Activated CD8-positive, alpha-beta T cell treated with anti-CD3 and anti-CD28 coated beads for 36 hours (primary cell): Measurements from ENCODE around the gene TMEM213. TPM values are rescaled to one million over a fixed set of nuclear protein-coding genes. Genes with fewer than 3 reads are reported as not detected.

Experiments used
- ATAC-seq: fragments of 200-7000 bp; cut with Tn5 transposase; one replicate; pipeline ENCODE4 v1.10.0; 2021; ENCODE audit warnings: mild to moderate bottlenecking, moderate library complexity
- CTCF ChIA-PET: fragments of 350-600 bp; sonication (Branson Sonifier 250); formaldehyde crosslinking; loops from one replicate; lab custom pipeline; 2021; ENCODE audit warnings: antibody characterized with exemption; lab: Charles Lee
- POLR2A ChIA-PET: fragments of 350-600 bp; sonication (Branson Sonifier 250); formaldehyde crosslinking; loops from one replicate; lab custom pipeline; 2021; ENCODE audit warnings: antibody characterized with exemption; lab: Charles Lee
- DNase-seq: peaks from one replicate; pipeline ENCODE4 v3.0.0-alpha.2; 2020
- H3K27ac Mint-ChIP-seq: one replicate; pipeline ENCODE4 v1.8.0; 2021; ENCODE audit warnings: mild to moderate bottlenecking, mixed read lengths
- H3K27me3 Mint-ChIP-seq: one replicate; pipeline ENCODE4 v1.8.0; 2021; ENCODE audit warnings: mixed read lengths
- H3K36me3 Mint-ChIP-seq: one replicate; pipeline ENCODE4 v1.8.0; 2021; ENCODE audit warnings: low read depth, mixed read lengths
- H3K4me1 Mint-ChIP-seq: one replicate; pipeline ENCODE4 v1.8.0; 2021; ENCODE audit warnings: low read depth, mixed read lengths
- H3K4me3 Mint-ChIP-seq: one replicate; pipeline ENCODE4 v1.8.0; 2021; ENCODE audit warnings: mild to moderate bottlenecking, moderate library complexity, mixed read lengths
- H3K9me3 Mint-ChIP-seq: one replicate; pipeline ENCODE4 v1.8.0; 2021; ENCODE audit warnings: mixed read lengths
- CTCF ChIP-seq: fragments of 200-600 bp; IDR thresholded peaks from one replicate; pipeline ENCODE4 v1.8.0; 2022; ENCODE audit warnings: antibody characterized with exemption, mild to moderate bottlenecking
- intact Hi-C: fragments of 100-400 bp; cut with micrococcal nuclease; formaldehyde crosslinking; loops from one replicate; pipeline ENCODE4 v1.10.0; 2022
- total RNA-seq, 2 experiments: library from RNA; stranded (reverse); gene quantifications; one replicate each; pipeline ENCODE4 v1.2.3, GENCODE V29; 2021

The TMEM213 gene
- total RNA-seq, 2 experiments from 2014 or later, result not detected

- Mint-ChIP-seq H3K27me3 (no peaks in the 10 kb centered on the region), H3K36me3 (no peaks in the 10 kb centered on the region), H3K4me3 (no peak overlapping the region), H3K4me1 (peaks cover 23% of the 10 kb centered on the region), H3K27ac (no peak overlapping the region), H3K9me3 (no peaks in the 10 kb centered on the region)
- TF ChIP-seq CTCF, result no peak
- CTCF ChIA-PET, result interaction anchor here (1.0 to 6.3 kb wide), 38 partner anchors 8 to 394 kb away, joined by 3 to 89 read pairs (median 5); partner anchors contain the start of genes KIAA1549 and ZC3HAV1L
- POLR2A ChIA-PET, result interaction anchor here (0.6 kb wide), 1 partner anchor 104 kb away, joined by 3 read pairs; no protein-coding TSS in a partner anchor
- intact Hi-C loops, result loop anchor here (1.0 to 10.0 kb wide), 2 partner anchors 95 to 189 kb away; no protein-coding TSS in a partner anchor
- ATAC-seq, result peak; percentile 18
- DNase-seq, result peak; percentile 23
These were observed 87.8 kb downstream of the TMEM213 start for GRCh38 chr7:138885383-138886147.

GRCh38 chr7:138886501-138886917 lies 88.7 kb downstream of the TMEM213 start:
- CTCF ChIA-PET, result interaction anchor here (0.7 to 6.3 kb wide), 49 partner anchors 9 to 1254 kb away, joined by 3 to 89 read pairs (median 4); partner anchors contain the start of genes KIAA1549 and ZC3HAV1L
- TF ChIP-seq CTCF, result peak; percentile 78
- peak; percentile 55 for DNase-seq
- POLR2A ChIA-PET, result interaction anchor here (0.5 to 1.0 kb wide), 4 partner anchors 17 to 159 kb away, joined by 3 to 5 read pairs (median 4); no protein-coding TSS in a partner anchor
- Mint-ChIP-seq H3K27ac (peak overlapping the region; percentile 77), H3K4me1 (peaks cover 18% of the 10 kb centered on the region), H3K36me3 (no peaks in the 10 kb centered on the region), H3K9me3 (no peaks in the 10 kb centered on the region), H3K27me3 (no peaks in the 10 kb centered on the region), H3K4me3 (no peak overlapping the region)
- peak; percentile 78 for ATAC-seq
- intact Hi-C loops, result loop anchor here (1.0 to 10.0 kb wide), 2 partner anchors 94 to 188 kb away; no protein-coding TSS in a partner anchor

- TF ChIP-seq CTCF, result no peak
- CTCF ChIA-PET, result interaction anchor here (0.7 to 6.3 kb wide), 47 partner anchors 10 to 1254 kb away, joined by 3 to 89 read pairs (median 4); partner anchors contain the start of genes KIAA1549 and ZC3HAV1L
- Mint-ChIP-seq H3K36me3 (no peaks in the 10 kb centered on the region), H3K9me3 (no peaks in the 10 kb centered on the region), H3K27me3 (no peaks in the 10 kb centered on the region), H3K27ac (no peak overlapping the region), H3K4me1 (peaks cover 13% of the 10 kb centered on the region), H3K4me3 (no peak overlapping the region)
- POLR2A ChIA-PET, result interaction anchor here (1.0 kb wide), 3 partner anchors 16 to 147 kb away, joined by 3 to 5 read pairs (median 5); no protein-coding TSS in a partner anchor
- intact Hi-C loops, result loop anchor here (10.0 kb wide), 1 partner anchor 188 kb away; no protein-coding TSS in a partner anchor
- ATAC-seq (no peak), DNase-seq (no peak)
These were observed 89.4 kb downstream of the TMEM213 start for GRCh38 chr7:138887085-138887710.

Other genes starting within 250 kb of the TMEM213 start
- gene SVOPL, start 96.6 kb upstream of the TMEM213 start, total RNA-seq, result under 1 TPM in 1 of 2 experiments, not detected in 1; 0.78 TPM
- not detected for gene ATP6V0A4, start 202 bp downstream of the TMEM213 start, total RNA-seq
- 1 to 10 TPM; 1.3 to 1.5 TPM for gene KIAA1549, start 183.4 kb downstream of the TMEM213 start, total RNA-seq
- 10 to 100 TPM; 19.9 TPM for gene ZC3HAV1L, start 238.0 kb downstream of the TMEM213 start, total RNA-seq